ENCODE measurements around the gene AURKB. TPM values are rescaled to one million over a fixed set of nuclear protein-coding genes. Genes with fewer than 3 reads are reported as not detected.

AURKB gene
- total and polyA plus RNA-seq, 2 of the 13 experiments (the other 11 are each of a cell fraction or from before 2014, with no cell fraction given): 29.5 to 75.3 TPM

DNA sequence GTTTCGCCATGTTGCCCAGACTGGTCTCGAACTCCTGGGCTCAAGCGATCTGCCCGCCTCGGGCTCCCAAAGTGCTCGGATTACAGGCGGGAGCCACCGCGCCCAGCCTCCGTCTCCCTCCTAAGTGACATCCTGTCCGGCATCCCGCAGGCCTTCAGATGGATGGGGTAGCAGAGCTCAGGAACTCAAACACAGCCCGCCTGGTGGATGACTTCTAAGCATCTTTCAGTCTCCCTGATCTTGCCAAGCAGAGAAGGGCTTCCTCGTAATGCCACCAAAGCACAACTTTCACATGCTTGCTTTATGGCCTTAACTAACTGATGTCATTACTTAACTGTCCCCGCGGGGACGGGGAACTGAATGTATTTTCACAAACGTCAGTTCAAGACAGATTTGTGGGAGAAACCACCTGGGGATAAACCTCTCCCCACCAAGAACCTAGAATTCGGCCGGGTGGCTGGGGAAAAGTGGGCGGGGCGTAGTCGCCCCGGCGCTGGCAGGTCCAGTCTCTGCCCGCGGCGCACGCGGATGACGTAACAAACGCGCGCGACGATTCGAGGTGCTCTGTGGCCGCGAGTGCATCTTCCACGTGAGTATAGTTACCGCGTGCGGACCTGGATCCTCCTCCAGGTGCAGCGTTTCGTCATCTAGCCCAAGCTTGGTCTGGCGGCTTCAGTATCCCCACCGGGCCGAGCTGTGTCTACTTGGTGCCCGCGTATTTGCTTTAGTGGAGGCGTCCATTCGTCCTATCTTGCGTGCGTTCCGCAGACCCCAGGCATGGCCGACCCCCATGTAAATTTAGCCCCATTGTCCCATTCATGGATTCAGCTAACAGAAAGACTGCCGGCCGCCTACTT is 38.6 kb upstream of the AURKB start, which contains the start of gene PFAS (continued):
- no peak for TF ChIP-seq SSRP1 (CRISPR knock-in tag; IDR thresholded peaks at IDR 0.05)
- TF ChIP-seq ZBTB25 (CRISPR knock-in tag; IDR thresholded peaks at IDR 0.05): 0 out of 2 replicates have a peak, but pooled peaks have one; percentile 49
- TF ChIP-seq ERF (CRISPR knock-in tag; IDR thresholded peaks at IDR 0.05): peak; percentile 60
- TF ChIP-seq ZNF607 (CRISPR knock-in tag; IDR thresholded peaks at IDR 0.05; ENCODE audit: borderline replicate concordance): 0 out of 2 replicates have a peak, but pooled peaks have one; percentile 10
- TF ChIP-seq, protein P1, sequence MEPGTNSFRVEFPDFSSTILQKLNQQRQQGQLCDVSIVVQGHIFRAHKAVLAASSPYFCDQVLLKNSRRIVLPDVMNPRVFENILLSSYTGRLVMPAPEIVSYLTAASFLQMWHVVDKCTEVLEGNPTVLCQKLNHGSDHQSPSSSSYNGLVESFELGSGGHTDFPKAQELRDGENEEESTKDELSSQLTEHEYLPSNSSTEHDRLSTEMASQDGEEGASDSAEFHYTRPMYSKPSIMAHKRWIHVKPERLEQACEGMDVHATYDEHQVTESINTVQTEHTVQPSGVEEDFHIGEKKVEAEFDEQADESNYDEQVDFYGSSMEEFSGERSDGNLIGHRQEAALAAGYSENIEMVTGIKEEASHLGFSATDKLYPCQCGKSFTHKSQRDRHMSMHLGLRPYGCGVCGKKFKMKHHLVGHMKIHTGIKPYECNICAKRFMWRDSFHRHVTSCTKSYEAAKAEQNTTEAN (CRISPR knock-in tag; conservative IDR thresholded peaks at IDR 0.05): no peak
- 0 out of 2 replicates have a peak, but pooled peaks have one; percentile 36 for TF ChIP-seq MZF1 (CRISPR knock-in tag; IDR thresholded peaks at IDR 0.05; ENCODE audit: borderline replicate concordance)
- no peak for TF ChIP-seq ZFP1 (CRISPR knock-in tag; IDR thresholded peaks at IDR 0.05)
- TF ChIP-seq CCAR2 (optimal IDR thresholded peaks at IDR 0.05; ENCODE audit: low read depth, low read length): no peak
- no peak; the same call in 1 of the 2 replicates for TF ChIP-seq SMAD3 (CRISPR knock-in tag; IDR thresholded peaks at IDR 0.05)
- TF ChIP-seq ARNT (IDR thresholded peaks at IDR 0.05): no peak
- TF ChIP-seq FOSL2 (CRISPR knock-in tag; IDR thresholded peaks at IDR 0.05): no peak
- TF ChIP-seq NR2F1 (CRISPR knock-in tag; IDR thresholded peaks at IDR 0.05): no peak
- TF ChIP-seq NFE2L2 (IDR thresholded peaks at IDR 0.05; ENCODE audit: low read length): no peak
- TF ChIP-seq MAFK (conservative IDR thresholded peaks at IDR 0.05 in 1 of 2, IDR thresholded peaks at IDR 0.05 in 1 of 2; ENCODE audit: low read length in 2 of 2): no peak
- TF ChIP-seq ZSCAN29 (CRISPR knock-in tag; conservative IDR thresholded peaks at IDR 0.05): no peak
- TF ChIP-seq, protein P2, sequence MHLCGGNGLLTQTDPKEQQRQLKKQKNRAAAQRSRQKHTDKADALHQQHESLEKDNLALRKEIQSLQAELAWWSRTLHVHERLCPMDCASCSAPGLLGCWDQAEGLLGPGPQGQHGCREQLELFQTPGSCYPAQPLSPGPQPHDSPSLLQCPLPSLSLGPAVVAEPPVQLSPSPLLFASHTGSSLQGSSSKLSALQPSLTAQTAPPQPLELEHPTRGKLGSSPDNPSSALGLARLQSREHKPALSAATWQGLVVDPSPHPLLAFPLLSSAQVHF (CRISPR knock-in tag; IDR thresholded peaks at IDR 0.05): no peak
- peak; percentile 69 for TF ChIP-seq ZFX (CRISPR knock-in tag; IDR thresholded peaks at IDR 0.05; ENCODE audit: low read depth)
- no peak; the same call in 1 of the 2 replicates for TF ChIP-seq HBP1 (CRISPR knock-in tag; IDR thresholded peaks at IDR 0.05; ENCODE audit: low read depth)
- TF ChIP-seq KLF15 (CRISPR knock-in tag; IDR thresholded peaks at IDR 0.05; ENCODE audit: borderline replicate concordance): no peak
- peak; percentile 94 for TF ChIP-seq ASH2L (IDR thresholded peaks at IDR 0.05; ENCODE audit: insufficient read length, low read depth, low read length)
- peak; percentile 98 for TF ChIP-seq HOXA3 (CRISPR knock-in tag; IDR thresholded peaks at IDR 0.05)
- TF ChIP-seq TAF1 (CRISPR knock-in tag; IDR thresholded peaks at IDR 0.05): peak; percentile 73
- no peak for TF ChIP-seq TEAD3 (CRISPR knock-in tag; optimal IDR thresholded peaks at IDR 0.05; ENCODE audit: borderline replicate concordance)
- no peak; the same call in 1 of the 2 replicates for TF ChIP-seq ZNF772 (CRISPR knock-in tag; IDR thresholded peaks at IDR 0.05)
- no peak for TF ChIP-seq ZNF766 (CRISPR knock-in tag; IDR thresholded peaks at IDR 0.05; ENCODE audit: borderline replicate concordance)
- peak; percentile 63; the same call in 1 of the 2 replicates for TF ChIP-seq ZNF839 (CRISPR knock-in tag; IDR thresholded peaks at IDR 0.05; ENCODE audit: borderline replicate concordance)
- 0 out of 2 replicates have a peak, but pooled peaks have one; percentile 21 for TF ChIP-seq ZNF225 (CRISPR knock-in tag; IDR thresholded peaks at IDR 0.05)

Data from HepG2 (cell line).